Gastrocnemius medialis (tissue), 4 donors: ENCODE results near the gene SIRPD. TPM values are rescaled to one million over a fixed set of nuclear protein-coding genes. Genes with fewer than 3 reads are reported as not detected.
A peak's percentile ranks its signal among the peaks of the same experiment; 100 is the strongest.

Source experiments
- ATAC-seq, 2 donors: fragments of 150-250 bp; one replicate each; pipeline ENCODE4 v1.9.1; 2016
- DNase-seq, 2 donors: peaks; one replicate each; pipeline ENCODE4 v3.0.0-alpha.2; 2019
- H3K27ac ChIP-seq, 4 donors: fragments of 200-600 bp; sonication (generic); 1 replicate in 1 of 4; 2 replicates in 3 of 4; pipeline ENCODE4 v1.5.1; 2016 to 2018; ENCODE audit warnings: mild to moderate bottlenecking in 2 of 4, moderate library complexity in 1 of 4
- H3K27me3 ChIP-seq, 3 donors: fragments of 200-600 bp; sonication (generic) in 2 of 3; 1 replicate in 1 of 3; 2 replicates in 2 of 3; pipeline versions ENCODE4 v1.5.1 to v1.6.0; 2016 to 2019; ENCODE audit warnings: mild to moderate bottlenecking in 1 of 3, moderate library complexity in 1 of 3
- H3K36me3 ChIP-seq, 2 donors: fragments of 200-600 bp; sonication (generic) in 1 of 2; one replicate each; pipeline ENCODE4 v1.5.1; 2017 to 2018
- H3K4me1 ChIP-seq, 2 donors: fragments of 200-600 bp; sonication (generic) in 1 of 2; one replicate each; pipeline ENCODE4 v1.5.1; 2016 to 2017; ENCODE audit warnings: mild to moderate bottlenecking in 2 of 2
- H3K4me3 ChIP-seq, 4 donors: fragments of 200-600 bp; sonication (generic) in 3 of 4; 1 replicate in 1 of 4; 2 replicates in 3 of 4; pipeline ENCODE4 v1.5.1; 2016 to 2019; ENCODE audit warnings: mild to moderate bottlenecking in 2 of 4
- H3K9me3 ChIP-seq, 3 donors: fragments of 200-600 bp; sonication (generic) in 2 of 3; 1 replicate in 1 of 3; 2 replicates in 2 of 3; pipeline ENCODE4 v1.5.1; 2016 to 2019
- POLR2A ChIP-seq, 2 donors: fragments of 450-650 bp; IDR thresholded peaks; one replicate each; pipeline ENCODE4 v1.6.1; 2017; ENCODE audit warnings: antibody characterized with exemption in 2 of 2, mild to moderate bottlenecking in 2 of 2, moderate library complexity in 2 of 2
- in situ Hi-C, 4 donors: fragments of 200-750 bp; cut with MboI; loops; one replicate each; pipeline versions ENCODE4 v1.15.0 to v1.8.0; 2017; ENCODE audit warnings: low sequenced_read_pairs in 4 of 4
- intact Hi-C: fragments of 100-400 bp; cut with DNase I; formaldehyde crosslinking; loops from one replicate; pipeline ENCODE4 v1.15.1; 2023; ENCODE audit warnings: low total_unique reads
- total RNA-seq, 4 donors: library from RNA; depleted of rRNA; stranded (reverse); fragments of >200 nt; gene quantifications; one replicate each; pipeline versions ENCODE4 v1.1.0 to v1.2.3, GENCODE V29; 2016
- TF ChIP-seq, protein P1 (sequence below), 5 experiments: fragments of 450-650 bp in 3 of 5; fragments of 200-600 bp in 2 of 5; sonication (generic) in 2 of 5; IDR thresholded peaks in 4 of 5; conservative IDR thresholded peaks in 1 of 5; 1 replicate in 4 of 5; 2 replicates in 1 of 5; pipeline ENCODE4 v1.5.1; 2016 to 2019; ENCODE audit warnings: antibody characterized with exemption in 5 of 5, mild to moderate bottlenecking in 3 of 5, moderate library complexity in 3 of 5

The SIRPD gene
- total RNA-seq, 4 donors from 2014 or later: not detected

GRCh38 chr20:1494436-1494835, 63.1 kb downstream of the SIRPD start:
- Histone ChIP-seq H3K27me3 (peaks cover 0 to 3% (median 0%) of the 10 kb centered on the region in 3 donors), H3K4me3 (no peak overlapping the region), H3K9me3 (no peaks in the 10 kb centered on the region), H3K27ac (no peak overlapping the region), H3K4me1 (no peaks in the 10 kb centered on the region), H3K36me3 (no peaks in the 10 kb centered on the region)
- intact Hi-C loops: no loop called here
- no peak for ATAC-seq
- TF ChIP-seq, protein P1, sequence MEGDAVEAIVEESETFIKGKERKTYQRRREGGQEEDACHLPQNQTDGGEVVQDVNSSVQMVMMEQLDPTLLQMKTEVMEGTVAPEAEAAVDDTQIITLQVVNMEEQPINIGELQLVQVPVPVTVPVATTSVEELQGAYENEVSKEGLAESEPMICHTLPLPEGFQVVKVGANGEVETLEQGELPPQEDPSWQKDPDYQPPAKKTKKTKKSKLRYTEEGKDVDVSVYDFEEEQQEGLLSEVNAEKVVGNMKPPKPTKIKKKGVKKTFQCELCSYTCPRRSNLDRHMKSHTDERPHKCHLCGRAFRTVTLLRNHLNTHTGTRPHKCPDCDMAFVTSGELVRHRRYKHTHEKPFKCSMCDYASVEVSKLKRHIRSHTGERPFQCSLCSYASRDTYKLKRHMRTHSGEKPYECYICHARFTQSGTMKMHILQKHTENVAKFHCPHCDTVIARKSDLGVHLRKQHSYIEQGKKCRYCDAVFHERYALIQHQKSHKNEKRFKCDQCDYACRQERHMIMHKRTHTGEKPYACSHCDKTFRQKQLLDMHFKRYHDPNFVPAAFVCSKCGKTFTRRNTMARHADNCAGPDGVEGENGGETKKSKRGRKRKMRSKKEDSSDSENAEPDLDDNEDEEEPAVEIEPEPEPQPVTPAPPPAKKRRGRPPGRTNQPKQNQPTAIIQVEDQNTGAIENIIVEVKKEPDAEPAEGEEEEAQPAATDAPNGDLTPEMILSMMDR (IDR thresholded peaks at IDR 0.05 in 4 of 5, conservative IDR thresholded peaks at IDR 0.05 in 1 of 5): no peak
- TF ChIP-seq POLR2A (IDR thresholded peaks at IDR 0.05): no peak
- in situ Hi-C loops: no loop called here
- no peak for DNase-seq

- H3K9me3 ChIP-seq: no peaks in the 10 kb centered on the region
- in situ Hi-C loops: no loop called here
- no peak overlapping the region for H3K27ac ChIP-seq
- no peak for DNase-seq
- no peak overlapping the region for H3K4me3 ChIP-seq
- ATAC-seq: no peak
- intact Hi-C loops: no loop called here
- H3K4me1 ChIP-seq: no peaks in the 10 kb centered on the region
- TF ChIP-seq, protein P1 (IDR thresholded peaks at IDR 0.05 in 4 of 5, conservative IDR thresholded peaks at IDR 0.05 in 1 of 5): no peak
- no peak for TF ChIP-seq POLR2A (IDR thresholded peaks at IDR 0.05)
- no peaks in the 10 kb centered on the region for H3K36me3 ChIP-seq
- H3K27me3 ChIP-seq: peaks cover 0 to 3% (median 0%) of the 10 kb centered on the region in 3 donors
These were observed 64.0 kb downstream of the SIRPD start for GRCh38 chr20:1493536-1493935.

- Histone ChIP-seq H3K27me3 (no peaks in the 10 kb centered on the region), H3K4me3 (no peak overlapping the region), H3K27ac (peak overlapping the region in 1 of 4 donors; percentile 20), H3K4me1 (no peaks in the 10 kb centered on the region), H3K36me3 (no peaks in the 10 kb centered on the region), H3K9me3 (no peaks in the 10 kb centered on the region)
- intact Hi-C loops (no loop called here), in situ Hi-C loops (no loop called here)
- TF ChIP-seq POLR2A (IDR thresholded peaks at IDR 0.05): no peak
- TF ChIP-seq, protein P1 (IDR thresholded peaks at IDR 0.05 in 4 of 5, conservative IDR thresholded peaks at IDR 0.05 in 1 of 5): no peak
- DNase-seq (no peak), ATAC-seq (no peak)
These were observed 65.5 kb downstream of the SIRPD start for GRCh38 chr20:1491860-1492642.

DNA sequence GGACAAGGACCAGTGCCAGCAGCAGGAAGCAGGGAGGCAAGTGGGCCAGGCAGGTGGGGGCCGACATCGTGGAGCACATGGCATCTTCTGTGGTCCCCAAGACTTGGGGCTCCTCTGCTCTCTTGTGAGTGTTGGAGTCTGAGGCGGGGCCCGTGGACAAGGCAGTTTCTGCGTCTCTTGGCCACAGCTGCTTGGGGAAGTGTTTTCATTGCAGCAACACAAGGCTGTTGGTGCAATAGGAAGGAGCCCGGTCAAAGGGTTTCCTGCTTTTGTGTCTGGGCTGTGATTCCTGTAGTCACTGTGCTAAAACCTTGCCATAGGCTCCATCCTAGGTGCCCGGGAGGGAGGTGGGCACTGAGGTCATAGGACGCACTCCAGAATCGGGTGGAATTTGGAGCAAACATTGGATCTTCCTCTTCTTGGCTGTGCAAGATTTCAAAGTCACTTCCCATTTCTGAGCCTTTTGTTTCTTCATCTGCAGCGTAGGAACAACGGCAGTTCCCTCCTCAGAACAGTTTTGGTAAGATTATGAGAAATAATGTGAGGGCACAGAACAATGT, 66.1 kb downstream of the SIRPD start, which contains the start of gene SIRPB2:
TSS of gene SIRPB2 (minus strand) at position 140 of the 560 bp plus-strand sequence. CDS start at position 79, 61 bp downstream.
- DNase-seq: peak; percentile 18 to 41

More for the DNA sequence above, 66.1 kb downstream of the SIRPD start, which contains the start of gene SIRPB2:
- peak within 1 kb of the TSS in 1 of 4 donors; percentile 31 for H3K4me3 ChIP-seq
- H3K36me3 ChIP-seq: no peaks in the 10 kb centered on the region
- TF ChIP-seq POLR2A (IDR thresholded peaks at IDR 0.05): no peak
- TF ChIP-seq, protein P1 (IDR thresholded peaks at IDR 0.05 in 4 of 5, conservative IDR thresholded peaks at IDR 0.05 in 1 of 5): no peak
- intact Hi-C loops (no loop called here), in situ Hi-C loops (no loop called here)
- peak within 1 kb of the TSS in 1 of 4 donors; percentile 28 for H3K27ac ChIP-seq
- H3K9me3 ChIP-seq: no peaks in the 10 kb centered on the region
- no peaks in the 10 kb centered on the region for H3K27me3 ChIP-seq
- H3K4me1 ChIP-seq: no peaks in the 10 kb centered on the region
- ATAC-seq: peak in 1 of 2 donors; percentile 41
